IPS DF 19.7 (cell line): ENCODE results near the gene PPP1R37.

Source experiments
- DNase-seq: peaks from one replicate; pipeline ENCODE4 v3.0.0-alpha.2; 2013; ENCODE audit warnings: low read depth, low spot score

Gene PPP1R37

GRCh38 chr19:45137179-45137761 lies 44.3 kb downstream of the PPP1R37 start:
- no peak for DNase-seq

- DNase-seq = no peak
Observed at GRCh38 chr19:45138303-45138751, 45.3 kb downstream of the PPP1R37 start.

- DNase-seq = no peak
Observed at GRCh38 chr19:45139286-45140143, 46.5 kb downstream of the PPP1R37 start.

- DNase-seq = no peak
Observed at GRCh38 chr19:45140144-45140503, 47.1 kb downstream of the PPP1R37 start.

- DNase-seq = no peak
Observed at GRCh38 chr19:45140533-45140932, 47.6 kb downstream of the PPP1R37 start.

- no peak for DNase-seq
Observed at GRCh38 chr19:45141203-45141900, 48.4 kb downstream of the PPP1R37 start.

GRCh38 chr19:45142016-45142725 lies 49.2 kb downstream of the PPP1R37 start:
- DNase-seq = no peak

- DNase-seq = no peak
Observed at GRCh38 chr19:45142726-45143110, 49.7 kb downstream of the PPP1R37 start.

GRCh38 chr19:45144431-45145269 lies 51.7 kb downstream of the PPP1R37 start:
- no peak for DNase-seq

GRCh38 chr19:45145270-45146189 lies 52.6 kb downstream of the PPP1R37 start:
- DNase-seq = no peak

- no peak for DNase-seq
Observed at GRCh38 chr19:45146251-45146650, 53.3 kb downstream of the PPP1R37 start.

- no peak for DNase-seq
Observed at GRCh38 chr19:45146741-45147205, 53.8 kb downstream of the PPP1R37 start.

GRCh38 chr19:45147835-45148676 lies 55.1 kb downstream of the PPP1R37 start:
- no peak for DNase-seq

GRCh38 chr19:45149129-45149528 lies 56.1 kb downstream of the PPP1R37 start:
- no peak for DNase-seq

GRCh38 chr19:45150180-45150579 lies 57.2 kb downstream of the PPP1R37 start:
- no peak for DNase-seq

GRCh38 chr19:45150751-45151281 lies 57.8 kb downstream of the PPP1R37 start:
- no peak for DNase-seq

GRCh38 chr19:45151320-45151719 lies 58.3 kb downstream of the PPP1R37 start:
- no peak for DNase-seq

GRCh38 chr19:45151821-45152503 lies 59.0 kb downstream of the PPP1R37 start:
- no peak for DNase-seq
